ENCODE results near the gene HIF1A. TPM values are rescaled to one million over a fixed set of nuclear protein-coding genes. Genes with fewer than 3 reads are reported as not detected.

HIF1A gene
- total RNA-seq, 1 donor from 2014 or later: 299 TPM

- H3K4me1 Mint-ChIP-seq: peaks cover 4% of the 10 kb centered on the region
- no peak overlapping the region for H3K27ac ChIP-seq
- no peak overlapping the region for H3K9ac ChIP-seq
- no peaks in the 10 kb centered on the region for H4K20me1 ChIP-seq (ENCODE audit: low read depth)
- H3F3A ChIP-seq (ENCODE audit: low read depth): peaks cover 9% of the 10 kb centered on the region
- no peaks in the 10 kb centered on the region for H3K36me3 Mint-ChIP-seq
- H2AFZ ChIP-seq (replicated peaks): no peak overlapping the region
- no peaks in the 10 kb centered on the region for H3K79me2 ChIP-seq (ENCODE audit: low read depth)
- H3K4me2 ChIP-seq: no peak overlapping the region
- no peaks in the 10 kb centered on the region for H3K27me3 ChIP-seq
- no peak overlapping the region for H3K27ac Mint-ChIP-seq
- peaks cover 4% of the 10 kb centered on the region for H3K4me1 ChIP-seq
- H3K36me3 ChIP-seq: no peaks in the 10 kb centered on the region
- no peaks in the 10 kb centered on the region for H3K9me3 ChIP-seq (ENCODE audit: low read depth)
- TF ChIP-seq EZH2 (IDR thresholded peaks at IDR 0.05) (no peak), CTCF (IDR thresholded peaks at IDR 0.05) (no peak), EZH2phosphoT487 (IDR thresholded peaks at IDR 0.05) (no peak)
- H3K27me3 Mint-ChIP-seq (ENCODE audit: insufficient read depth, low read depth): no peaks in the 10 kb centered on the region
- no peak for DNase-seq (ENCODE audit: low spot score)
- H3K9me3 Mint-ChIP-seq: no peaks in the 10 kb centered on the region
- H3K4me3 ChIP-seq: no peak overlapping the region
- no peak overlapping the region for H3K4me3 Mint-ChIP-seq
These were observed 60.8 kb downstream of the HIF1A start for GRCh38 chr14:61756135-61756534.

GRCh38 chr14:61759878-61760277 lies 64.6 kb downstream of the HIF1A start:
- no peak for DNase-seq (ENCODE audit: low spot score)
- TF ChIP-seq CTCF (IDR thresholded peaks at IDR 0.05) (no peak), EZH2 (IDR thresholded peaks at IDR 0.05) (no peak), EZH2phosphoT487 (IDR thresholded peaks at IDR 0.05) (no peak)
- Histone ChIP-seq H3K27ac (no peak overlapping the region), H3K27me3 (no peaks in the 10 kb centered on the region), H3K9me3 (ENCODE audit: low read depth) (no peaks in the 10 kb centered on the region), H3K79me2 (ENCODE audit: low read depth) (peaks cover 25% of the 10 kb centered on the region), H3K36me3 (no peaks in the 10 kb centered on the region), H3K4me2 (no peak overlapping the region), H3K4me3 (no peak overlapping the region), H3K4me1 (peaks cover 17% of the 10 kb centered on the region), H2AFZ (replicated peaks) (no peak overlapping the region), H3F3A (ENCODE audit: low read depth) (peaks cover 15% of the 10 kb centered on the region), H4K20me1 (ENCODE audit: low read depth) (peaks cover 18% of the 10 kb centered on the region), H3K9ac (no peak overlapping the region)
- Mint-ChIP-seq H3K9me3 (no peaks in the 10 kb centered on the region), H3K4me1 (peaks cover 20% of the 10 kb centered on the region), H3K27ac (no peak overlapping the region), H3K36me3 (peaks cover 3% of the 10 kb centered on the region), H3K4me3 (no peak overlapping the region), H3K27me3 (ENCODE audit: insufficient read depth, low read depth) (peaks cover 7% of the 10 kb centered on the region)

- Mint-ChIP-seq H3K4me3 (peak overlapping the region; percentile 97), H3K9me3 (no peaks in the 10 kb centered on the region), H3K36me3 (peaks cover 6% of the 10 kb centered on the region), H3K27ac (peak overlapping the region; percentile 98), H3K4me1 (peaks cover 34% of the 10 kb centered on the region), H3K27me3 (ENCODE audit: insufficient read depth, low read depth) (peaks cover 7% of the 10 kb centered on the region)
- Histone ChIP-seq H4K20me1 (ENCODE audit: low read depth) (peaks cover 33% of the 10 kb centered on the region), H3K9me3 (ENCODE audit: low read depth) (no peaks in the 10 kb centered on the region), H3K27ac (peak overlapping the region; percentile 76), H3K79me2 (ENCODE audit: low read depth) (peaks cover 42% of the 10 kb centered on the region), H2AFZ (replicated peaks) (peak overlapping the region; percentile 96), H3K9ac (peak overlapping the region; percentile 41), H3K27me3 (no peaks in the 10 kb centered on the region), H3K4me1 (peaks cover 33% of the 10 kb centered on the region), H3K4me3 (peak overlapping the region; percentile 74), H3K36me3 (peaks cover 2% of the 10 kb centered on the region), H3K4me2 (peak overlapping the region; percentile 83), H3F3A (ENCODE audit: low read depth) (peaks cover 22% of the 10 kb centered on the region)
- DNase-seq (ENCODE audit: low spot score): no peak
- TF ChIP-seq CTCF (IDR thresholded peaks at IDR 0.05) (no peak), EZH2phosphoT487 (IDR thresholded peaks at IDR 0.05) (no peak), EZH2 (IDR thresholded peaks at IDR 0.05) (no peak)
These were observed 66.2 kb downstream of the HIF1A start for GRCh38 chr14:61761557-61761956.

Data from neural progenitor cell (in vitro differentiated cells).